NOMO-1 treated with DMSO at 0.1 percent for 48 hours (cell line): ENCODE data around the gene WDR59.

Experiments used
- DNase-seq: peaks from one replicate; lab custom pipeline; 2025; ENCODE audit not compliant: unreplicated experiment; lab: John Stamatoyannopoulos, UW

The WDR59 gene

DNA sequence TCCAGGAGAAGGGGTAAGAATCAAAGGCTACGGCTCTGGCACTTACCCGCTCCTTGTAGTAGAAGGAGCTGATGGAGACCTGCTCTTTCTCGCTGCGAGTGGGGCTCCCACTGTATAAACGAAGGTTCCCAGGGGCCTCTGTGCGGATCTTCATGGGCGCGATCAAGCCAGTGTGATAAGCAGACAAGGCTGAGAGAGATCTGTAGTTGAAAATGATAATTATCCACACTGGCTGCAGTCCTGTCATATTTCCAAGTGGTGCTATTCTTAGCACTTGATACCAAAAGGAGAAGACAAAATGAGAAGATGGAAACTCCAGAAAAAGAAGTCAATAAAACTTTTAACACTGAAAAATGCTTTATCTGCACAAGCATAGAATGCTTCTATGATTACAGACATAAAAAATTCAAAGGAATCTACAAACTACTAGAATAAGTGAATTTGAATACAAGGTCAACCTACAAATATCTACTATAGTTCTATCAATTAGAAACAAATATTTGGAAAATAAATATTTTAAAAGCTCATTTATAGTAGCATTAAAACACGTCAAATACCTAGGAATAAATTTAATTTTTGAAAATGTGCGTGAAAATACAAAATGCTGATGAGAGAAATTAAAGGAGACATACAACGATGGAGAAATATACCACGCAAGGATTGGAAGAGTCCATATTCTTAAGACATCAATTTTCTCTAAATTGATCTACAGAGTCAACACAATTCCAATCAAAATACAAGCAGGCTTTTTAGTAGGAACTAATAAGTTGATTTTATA, 80.8 kb downstream of the WDR59 start:
- no peak for DNase-seq

DNA sequence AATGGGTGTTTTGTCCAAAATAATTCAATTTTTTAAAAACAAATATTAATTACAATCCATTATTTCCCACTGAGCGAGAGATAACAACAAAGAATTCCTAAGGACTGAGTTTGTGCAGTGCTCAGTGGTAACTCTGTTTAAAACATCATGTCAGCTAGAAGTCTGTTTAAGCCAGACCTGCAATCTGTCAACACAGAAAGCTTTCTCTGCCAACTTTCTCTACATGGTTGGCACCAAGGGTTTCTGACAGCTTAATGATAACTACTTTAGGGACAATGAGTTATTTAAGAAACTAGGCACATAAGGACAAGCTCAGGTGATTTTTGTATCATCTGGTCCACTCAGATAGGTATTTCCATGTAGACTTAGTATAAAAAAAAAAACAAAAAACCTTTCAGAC, 81.8 kb downstream of the WDR59 start:
- no peak for DNase-seq

DNA sequence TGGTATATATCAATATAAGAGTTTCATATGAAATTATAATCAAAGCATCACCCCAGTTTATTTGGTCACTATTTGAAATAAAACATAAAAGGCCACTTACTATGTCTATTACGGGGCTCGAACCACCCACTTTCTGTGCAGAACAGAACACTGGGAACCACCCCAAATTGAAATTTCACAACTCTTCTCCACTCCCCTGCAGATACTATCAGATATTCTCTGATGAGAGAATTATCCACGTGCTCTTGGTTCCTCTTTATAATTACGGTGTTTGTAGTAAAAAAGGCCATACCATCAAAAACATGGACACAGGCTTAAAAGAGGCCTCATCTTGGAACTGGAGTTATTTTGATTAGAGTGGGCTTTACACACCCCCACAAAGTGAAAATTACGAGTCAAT, 82.8 kb downstream of the WDR59 start:
- no peak for DNase-seq

DNA sequence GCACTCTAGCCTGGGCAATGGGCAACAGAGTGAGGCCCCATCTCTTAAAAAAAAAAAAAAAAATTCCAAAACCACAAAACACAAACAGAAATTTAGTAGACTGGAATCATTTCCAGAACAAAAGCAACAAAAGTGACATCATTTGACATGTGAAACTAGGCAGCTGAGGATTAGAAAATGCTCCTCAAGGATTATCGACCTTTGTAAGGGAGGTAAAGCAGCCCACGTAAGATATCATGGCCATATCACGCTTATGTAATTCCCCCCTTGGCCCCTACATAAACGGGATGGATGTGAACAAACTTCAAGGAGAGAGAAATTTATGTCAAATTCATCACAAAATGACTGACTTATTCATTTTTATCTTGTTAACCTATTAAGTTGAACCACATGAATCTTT, 83.3 kb downstream of the WDR59 start:
- no peak for DNase-seq

DNA sequence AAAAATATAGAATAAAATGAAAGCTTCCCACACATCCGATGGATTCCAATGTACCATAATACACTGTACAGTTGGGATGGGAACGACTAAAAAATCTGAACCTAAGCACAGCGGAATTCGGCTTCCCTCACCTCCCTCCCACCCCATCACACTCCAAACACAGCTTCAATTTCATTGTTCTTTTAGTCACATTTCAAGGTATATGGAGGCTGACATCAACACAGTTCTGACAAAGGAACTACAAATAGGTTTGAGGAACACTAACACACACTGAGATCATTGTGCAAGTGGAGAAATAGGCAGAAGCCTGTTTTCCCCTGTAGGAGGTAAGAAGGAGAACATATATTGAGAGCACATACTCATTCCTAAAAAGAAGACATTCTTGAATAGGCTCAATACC, 85.1 kb downstream of the WDR59 start:
- DNase-seq, result no peak

DNA sequence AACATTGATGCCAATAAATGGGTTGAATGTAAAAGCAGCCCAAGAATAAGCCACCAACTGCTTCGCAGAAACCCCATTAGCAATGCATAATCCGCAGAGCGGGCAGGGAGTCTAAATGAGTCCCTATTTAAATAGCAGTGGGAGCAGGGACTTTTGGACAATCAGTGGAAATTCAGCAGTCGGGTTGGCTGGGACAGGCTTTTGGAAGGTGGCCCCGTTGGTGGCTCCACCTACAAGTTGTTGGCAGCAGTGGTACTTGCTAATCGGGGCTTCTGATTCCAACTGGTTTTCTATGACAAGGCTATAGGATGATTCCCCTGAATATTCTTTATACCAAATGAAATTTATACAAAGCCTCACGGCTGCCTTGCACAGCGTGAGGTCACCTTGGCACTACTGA, 86.3 kb downstream of the WDR59 start:
- DNase-seq, result no peak

DNA sequence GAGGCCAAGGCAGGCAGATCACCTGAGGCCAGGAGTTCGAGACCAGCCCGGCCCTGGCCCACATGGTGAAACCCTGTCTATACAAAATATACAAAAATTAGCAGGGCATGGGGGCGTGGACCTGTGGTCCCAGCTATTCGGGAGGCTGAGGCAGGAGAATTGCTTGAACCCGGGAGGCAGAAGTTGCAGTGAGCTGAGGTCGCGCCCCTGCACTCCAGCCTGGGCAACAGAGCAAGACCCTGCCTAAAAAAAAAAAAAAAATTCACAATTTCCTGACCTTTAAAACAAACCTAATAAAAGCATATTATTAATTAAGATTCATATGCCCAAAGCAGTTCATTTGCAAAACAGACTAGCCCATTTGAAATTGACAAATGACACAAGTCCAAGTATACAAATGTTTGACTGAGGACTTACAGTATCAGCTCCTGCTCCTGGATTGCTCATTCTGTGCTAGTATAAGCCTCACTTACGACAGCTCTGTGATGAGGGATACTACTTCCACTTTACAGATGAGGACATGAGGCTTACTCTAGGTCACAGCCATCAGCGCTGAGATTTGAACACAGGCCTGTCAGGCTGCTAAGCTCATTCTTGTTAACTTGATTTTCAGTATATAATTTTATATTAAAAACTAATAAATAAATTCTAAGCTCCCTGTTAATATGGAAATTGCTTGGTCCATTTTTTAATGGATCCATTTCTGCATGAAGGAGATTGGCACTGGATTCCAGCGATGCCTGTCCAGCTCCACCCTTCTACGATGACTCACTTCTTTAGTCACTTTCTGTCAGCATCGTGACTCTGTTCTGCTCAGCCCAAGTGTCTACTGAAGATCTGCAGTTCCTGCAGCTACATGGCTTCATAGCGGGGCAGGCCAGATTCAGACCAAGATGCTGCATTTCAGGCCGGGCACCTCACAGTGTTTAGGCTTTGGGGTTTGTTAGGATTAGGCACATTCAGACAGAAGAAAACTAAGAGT, 88.2 kb downstream of the WDR59 start:
- DNase-seq, result no peak

DNA sequence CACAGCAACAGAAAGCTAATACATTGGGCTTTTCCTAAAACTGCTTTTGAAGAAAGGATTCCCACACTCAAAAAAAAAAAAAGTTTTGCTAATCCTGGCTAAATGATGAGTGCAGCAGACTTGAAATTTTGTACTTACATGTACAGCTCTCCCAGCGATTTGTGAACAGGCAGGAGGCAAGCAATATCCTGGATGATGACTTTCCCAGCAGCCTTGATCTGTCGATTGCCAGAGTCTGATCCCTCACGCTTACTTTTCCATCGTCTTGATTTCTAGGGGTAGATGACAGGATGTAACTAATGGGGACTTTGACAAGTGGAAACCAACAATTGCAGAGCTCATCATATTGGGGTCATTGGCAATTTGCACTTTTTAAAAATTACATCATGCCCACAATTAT, 91.4 kb downstream of the WDR59 start:
- DNase-seq, result no peak

DNA sequence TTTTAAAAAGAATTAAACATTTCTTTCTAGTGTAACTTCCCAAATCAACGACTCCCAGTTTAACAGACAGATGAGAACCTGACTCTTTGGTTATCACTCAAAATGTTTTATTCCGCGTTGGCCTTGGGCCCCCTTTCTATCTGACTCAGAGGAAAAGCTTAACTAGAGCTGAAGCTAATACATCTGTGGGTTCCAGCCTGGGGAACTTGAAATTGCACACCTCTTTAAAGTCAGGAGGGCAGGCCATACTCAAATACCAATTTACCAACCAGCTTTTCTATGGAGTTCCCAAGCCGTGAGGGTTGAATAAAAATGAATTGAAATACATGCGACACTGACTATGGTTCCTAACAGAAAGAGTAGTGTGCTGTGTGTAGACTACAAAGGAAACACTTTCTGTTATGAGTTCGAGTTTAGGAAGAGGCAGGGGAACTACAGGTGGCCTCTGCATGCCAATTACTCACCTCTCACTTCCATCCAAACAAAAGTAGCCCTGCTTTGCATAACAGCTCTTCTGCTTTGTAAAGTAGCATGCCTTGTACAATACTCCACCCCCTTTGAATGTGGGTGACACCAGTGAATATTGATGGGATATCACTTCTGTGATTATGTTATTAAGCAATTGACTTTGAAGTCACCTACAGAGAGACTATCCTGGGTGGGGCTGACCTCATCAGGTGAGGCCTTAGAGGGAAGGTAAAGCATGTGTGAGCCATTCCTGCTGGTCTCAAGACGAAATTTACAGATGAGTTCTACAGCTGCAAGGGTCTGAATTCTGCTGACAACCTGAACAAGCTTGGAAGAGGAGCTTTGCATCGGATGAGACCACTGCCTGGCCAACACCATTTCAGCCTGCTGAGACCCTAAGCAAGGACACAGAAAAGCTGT, 92.1 kb downstream of the WDR59 start:
- no peak for DNase-seq

DNA sequence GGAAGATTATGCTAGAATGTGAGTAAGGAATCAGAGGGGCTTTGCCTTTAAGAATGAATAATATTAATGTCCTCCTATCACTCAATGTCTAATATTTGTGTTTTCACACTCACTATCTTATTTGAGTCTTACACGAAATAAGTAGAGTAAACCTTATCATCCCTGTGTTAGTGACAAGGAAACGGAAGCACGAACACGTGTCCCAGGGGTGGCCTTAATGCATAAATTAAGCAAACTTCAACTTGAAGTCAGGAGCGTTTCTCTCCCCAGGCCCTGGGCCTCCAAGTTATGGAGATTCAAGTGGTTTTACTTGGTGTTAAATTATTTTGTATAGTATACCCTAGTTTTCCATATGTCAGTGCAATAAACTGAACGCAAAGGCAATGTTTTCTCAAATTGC, 96.0 kb downstream of the WDR59 start:
- DNase-seq, result no peak

DNA sequence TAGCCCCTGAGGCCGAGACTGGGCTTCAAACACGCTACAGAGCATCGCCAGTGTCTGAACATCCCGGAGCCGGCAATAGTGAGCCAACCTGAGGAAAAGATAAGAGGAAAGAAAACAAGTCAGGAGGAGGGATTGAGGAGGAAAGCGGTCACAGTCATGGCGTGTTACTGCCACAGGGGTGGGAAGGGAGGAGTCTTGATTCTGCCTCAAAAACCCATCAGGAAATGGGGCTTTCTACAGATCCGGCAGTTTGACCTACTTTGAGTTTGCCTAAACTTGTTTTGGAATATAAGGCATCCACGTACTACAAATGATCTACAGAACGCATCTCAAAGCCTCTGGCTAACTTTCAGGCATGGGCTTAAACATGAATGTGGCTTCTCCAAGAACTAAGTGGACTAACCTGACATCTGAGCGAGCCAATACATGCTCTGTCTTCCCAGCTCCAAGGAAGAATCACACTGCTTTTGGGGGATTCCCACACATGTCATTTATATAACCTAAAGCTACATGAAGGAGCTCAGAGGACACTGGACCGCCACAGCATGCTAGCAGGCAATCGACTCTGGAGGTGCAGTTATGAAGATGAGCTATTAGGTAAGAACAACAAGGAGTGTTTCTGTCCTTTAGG, 96.6 kb downstream of the WDR59 start:
- DNase-seq, result no peak

DNA sequence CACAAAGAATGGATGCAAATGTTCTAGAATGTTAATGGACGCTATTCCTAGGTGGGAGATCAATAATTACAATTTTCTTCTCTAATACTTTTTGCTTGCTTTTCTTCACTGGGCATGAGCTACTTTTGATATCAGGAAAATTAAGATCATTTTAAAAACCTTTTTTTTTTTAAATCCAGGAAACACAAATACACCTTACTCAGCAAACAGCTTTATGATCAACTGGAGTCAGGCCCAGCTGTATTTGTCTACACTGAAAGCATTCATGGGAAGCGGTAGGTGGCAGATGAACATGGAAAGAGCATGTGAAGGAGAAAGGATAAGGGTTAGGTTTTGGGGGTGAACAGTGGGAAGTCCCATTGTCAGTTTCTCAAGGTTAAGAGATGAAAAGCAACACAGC, 97.8 kb downstream of the WDR59 start:
- no peak for DNase-seq

DNA sequence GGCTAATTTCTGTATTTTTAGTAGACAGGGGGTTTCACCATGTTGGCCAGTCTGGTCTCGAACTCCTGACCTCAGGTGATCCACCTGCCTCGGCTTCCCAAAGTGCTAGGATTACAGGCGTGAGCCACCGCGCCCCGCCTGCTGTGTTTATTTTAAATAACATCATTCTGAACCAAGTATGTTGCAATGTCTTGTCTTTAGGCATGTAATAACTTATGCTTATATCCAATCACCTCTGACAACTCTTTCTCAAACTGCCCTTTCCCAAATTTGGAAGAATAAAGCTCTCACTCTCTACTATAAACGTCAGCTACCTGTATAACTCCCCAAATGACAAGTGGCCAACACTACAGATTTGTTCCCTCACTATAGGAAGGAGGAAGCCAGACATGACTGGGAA, 107.2 kb downstream of the WDR59 start:
- DNase-seq, result no peak

DNA sequence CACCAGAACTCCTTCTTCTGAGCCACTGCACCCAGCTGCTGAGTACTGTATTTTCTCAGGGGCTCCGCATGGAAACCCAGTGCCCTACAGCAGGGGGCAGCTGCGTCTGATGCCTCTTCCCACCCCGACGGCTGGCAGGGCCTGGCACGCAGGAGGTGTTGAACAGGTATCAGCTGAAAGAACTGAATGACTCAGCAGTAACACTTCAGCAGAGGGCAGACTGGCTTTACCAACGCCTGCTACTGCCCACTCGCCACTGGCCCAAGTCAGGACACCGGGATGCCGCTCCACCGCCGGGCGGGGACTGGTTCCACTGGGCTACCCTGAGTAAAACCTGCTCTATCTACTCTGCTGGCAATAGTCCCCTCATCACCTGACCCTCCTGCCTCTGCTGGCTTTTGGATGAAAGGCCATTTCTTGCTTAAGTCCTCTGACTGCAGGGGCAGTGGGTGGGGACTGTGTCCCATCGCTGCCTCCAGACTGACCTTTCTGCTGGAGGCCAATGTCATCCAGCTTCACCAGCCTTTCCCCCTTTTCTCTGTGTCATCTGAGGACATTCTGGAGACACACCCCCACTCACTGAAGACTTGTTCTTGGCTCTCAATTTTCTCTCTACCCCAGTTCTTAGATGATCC, 109.9 kb downstream of the WDR59 start:
- DNase-seq, result no peak

DNA sequence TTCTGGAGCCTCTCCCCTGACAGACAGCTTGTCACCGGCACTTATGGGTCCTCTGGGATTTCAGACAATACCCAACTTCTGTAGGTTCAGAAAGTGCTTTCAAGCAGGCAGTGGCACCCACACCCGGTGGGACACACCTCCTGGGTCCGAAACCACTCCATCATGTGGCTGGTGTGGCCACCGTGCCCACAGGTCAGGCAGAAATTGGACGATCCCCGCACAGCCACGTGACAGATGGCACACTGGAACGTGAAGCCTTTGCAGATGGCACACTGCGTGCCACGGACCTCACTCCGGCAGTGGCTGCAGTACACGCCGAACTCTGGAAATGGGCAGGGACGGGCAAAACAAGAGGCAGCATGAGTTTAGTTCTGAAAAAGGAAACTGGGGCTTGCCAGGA, 110.8 kb downstream of the WDR59 start:
- no peak for DNase-seq

DNA sequence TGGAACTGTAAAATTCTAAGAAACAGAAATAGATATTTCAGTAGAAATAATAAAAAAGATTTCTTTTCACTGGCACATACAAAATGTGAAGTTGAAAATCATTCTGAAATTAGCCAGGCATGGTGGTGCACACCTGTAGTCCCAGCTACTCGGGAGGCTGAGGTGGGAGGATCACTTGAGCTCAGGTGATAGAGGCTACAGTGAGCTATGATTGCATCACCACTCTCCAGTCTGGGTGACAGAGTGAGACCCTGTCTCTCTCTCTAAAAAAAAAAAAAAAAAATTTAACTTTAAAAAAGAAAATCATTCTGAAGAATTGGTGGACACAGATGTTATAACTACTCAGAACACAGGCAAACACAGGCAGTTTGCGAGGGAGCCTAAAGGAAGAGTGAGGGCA, 112.6 kb downstream of the WDR59 start:
- no peak for DNase-seq

DNA sequence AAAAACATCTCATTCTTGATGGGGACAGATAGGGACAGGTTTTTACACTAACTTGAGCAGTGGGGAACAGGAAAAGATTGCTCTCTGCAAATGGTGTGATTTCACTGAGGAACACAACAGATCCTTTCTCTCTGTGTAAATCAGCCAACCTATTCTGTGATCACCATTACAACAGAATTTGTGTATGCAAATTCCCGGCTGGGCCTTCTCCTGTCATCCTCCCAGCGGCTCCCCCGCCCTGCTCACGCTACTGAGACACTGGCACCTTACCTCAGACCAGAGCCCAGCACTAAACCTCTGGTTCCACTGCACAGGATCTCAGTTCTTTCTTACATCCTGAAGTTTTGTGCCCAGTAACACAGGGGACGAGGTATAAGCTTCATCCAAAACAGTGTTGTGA, 113.3 kb downstream of the WDR59 start:
- no peak for DNase-seq

DNA sequence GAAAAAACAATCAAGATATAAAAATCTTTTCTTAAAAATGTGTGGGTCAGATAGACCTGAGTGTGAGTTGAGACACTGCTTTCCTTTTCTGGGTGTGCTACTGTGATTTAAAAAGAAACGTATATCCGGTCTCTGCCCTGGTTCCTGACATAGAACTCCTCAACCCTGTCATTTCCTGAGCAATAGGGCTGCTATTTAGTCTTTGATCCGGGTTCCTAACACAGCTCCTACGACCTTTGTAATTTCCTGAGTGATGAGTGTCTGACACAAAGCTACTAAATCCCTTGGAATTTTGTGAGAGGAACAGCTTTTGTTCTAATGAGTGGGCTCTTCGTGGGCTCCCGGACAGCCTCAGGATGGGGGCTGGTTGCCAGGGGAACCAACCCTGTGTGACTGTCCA, 116.4 kb downstream of the WDR59 start:
- DNase-seq, result no peak

DNA sequence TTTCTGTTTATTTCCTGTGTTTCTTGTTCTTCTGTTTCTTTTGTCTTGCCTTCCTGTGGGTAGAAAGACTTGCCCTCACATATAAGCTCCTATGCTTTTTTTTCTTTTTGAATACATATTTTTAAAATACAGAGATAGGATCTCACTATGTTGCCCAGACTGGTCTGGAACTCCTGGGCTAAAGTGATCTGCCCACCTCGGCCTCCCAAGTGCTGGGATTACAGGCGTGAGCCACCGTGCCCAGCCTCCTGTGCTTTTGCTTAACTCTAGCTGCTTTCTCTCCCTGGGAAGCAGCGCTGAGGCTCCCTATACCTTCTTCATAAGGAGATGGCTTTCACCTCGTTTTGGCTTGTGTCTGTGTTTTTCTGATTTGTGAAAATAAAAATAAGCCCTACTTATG, 116.9 kb downstream of the WDR59 start:
- no peak for DNase-seq

DNA sequence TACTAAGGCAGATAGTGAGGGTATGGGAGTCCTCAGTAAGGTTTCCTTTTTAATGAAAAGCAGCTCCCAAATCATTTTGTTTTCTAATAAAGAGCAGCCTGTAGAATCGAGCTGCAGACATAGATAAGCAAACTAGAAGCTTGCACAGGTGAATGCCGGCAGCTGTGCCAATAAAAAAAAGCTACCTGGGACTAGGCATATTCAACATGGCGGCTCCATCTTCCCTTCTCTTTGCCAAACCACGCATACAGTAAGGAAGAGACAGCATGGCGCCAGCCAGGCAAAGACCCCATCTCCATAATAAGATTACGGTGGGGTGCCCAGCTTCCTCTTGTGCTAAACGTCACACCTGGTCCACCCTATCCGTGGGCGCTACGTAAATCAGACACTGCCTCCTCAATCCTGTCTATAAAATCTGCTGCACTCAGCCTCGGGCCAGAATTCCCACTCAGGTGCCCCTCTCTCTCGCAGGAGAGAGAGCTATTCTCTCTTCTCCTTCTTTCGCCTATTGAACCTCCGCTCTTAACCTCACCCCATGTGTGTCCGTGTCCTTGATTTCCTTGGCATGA, 117.6 kb downstream of the WDR59 start:
- DNase-seq, result no peak
